ENCODE measurements around the gene FGFBP2. TPM values are rescaled to one million over a fixed set of nuclear protein-coding genes. Genes with fewer than 3 reads are reported as not detected.
A peak's percentile ranks its signal among the peaks of the same experiment; 100 is the strongest.

FGFBP2 gene
- total RNA-seq, 1 experiment from 2014 or later = not detected

- no peaks in the 10 kb centered on the region for H4K20me1 ChIP-seq (ENCODE audit: insufficient read depth)
- DNase-seq = peak; percentile 42 to 99
- BruUV-seq (replicated peaks) = no TSS peak
- no peaks in the 10 kb centered on the region for H3K36me3 ChIP-seq (ENCODE audit: low read depth)
- peaks cover 58% of the 10 kb centered on the region for H3K4me1 ChIP-seq (replicated peaks; ENCODE audit: insufficient read depth)
- intact Hi-C loops (cut with micrococcal nuclease; ENCODE audit: unreplicated experiment) = no loop called here
- no peaks in the 10 kb centered on the region for H3K9me2 ChIP-seq (ENCODE audit: insufficient read depth)
- CTCF ChIA-PET = no interaction called here
- peaks cover 10% of the 10 kb centered on the region for H3K9me3 ChIP-seq (ENCODE audit: insufficient read depth, low read depth)
- no peak overlapping the region for H2AFZ ChIP-seq
- POLR2A ChIA-PET (ENCODE audit: unreplicated experiment) = interaction anchor here (0.6 kb wide), 1 partner anchor 294 kb away, joined by 3 read pairs; no protein-coding TSS in a partner anchor
- TF ChIP-seq EZH2 (IDR thresholded peaks at IDR 0.05; ENCODE audit: low read depth) = no peak
- TF ChIP-seq, protein P1, sequence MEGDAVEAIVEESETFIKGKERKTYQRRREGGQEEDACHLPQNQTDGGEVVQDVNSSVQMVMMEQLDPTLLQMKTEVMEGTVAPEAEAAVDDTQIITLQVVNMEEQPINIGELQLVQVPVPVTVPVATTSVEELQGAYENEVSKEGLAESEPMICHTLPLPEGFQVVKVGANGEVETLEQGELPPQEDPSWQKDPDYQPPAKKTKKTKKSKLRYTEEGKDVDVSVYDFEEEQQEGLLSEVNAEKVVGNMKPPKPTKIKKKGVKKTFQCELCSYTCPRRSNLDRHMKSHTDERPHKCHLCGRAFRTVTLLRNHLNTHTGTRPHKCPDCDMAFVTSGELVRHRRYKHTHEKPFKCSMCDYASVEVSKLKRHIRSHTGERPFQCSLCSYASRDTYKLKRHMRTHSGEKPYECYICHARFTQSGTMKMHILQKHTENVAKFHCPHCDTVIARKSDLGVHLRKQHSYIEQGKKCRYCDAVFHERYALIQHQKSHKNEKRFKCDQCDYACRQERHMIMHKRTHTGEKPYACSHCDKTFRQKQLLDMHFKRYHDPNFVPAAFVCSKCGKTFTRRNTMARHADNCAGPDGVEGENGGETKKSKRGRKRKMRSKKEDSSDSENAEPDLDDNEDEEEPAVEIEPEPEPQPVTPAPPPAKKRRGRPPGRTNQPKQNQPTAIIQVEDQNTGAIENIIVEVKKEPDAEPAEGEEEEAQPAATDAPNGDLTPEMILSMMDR (conservative IDR thresholded peaks at IDR 0.05) = no peak
- H3K27ac ChIP-seq = peak overlapping the region; percentile 98
- H3K79me2 ChIP-seq (ENCODE audit: low read depth) = no peaks in the 10 kb centered on the region
- H3K4me3 ChIP-seq = no peak overlapping the region
- H3K4me2 ChIP-seq = peak overlapping the region; percentile 57
- H3F3A ChIP-seq (ENCODE audit: insufficient read depth, low read depth) = peaks cover 36% of the 10 kb centered on the region
- no peaks in the 10 kb centered on the region for H3K27me3 ChIP-seq (ENCODE audit: insufficient read depth, low read depth)
Measured at GRCh38 chr4:15913631-15913970, 49.4 kb downstream of the FGFBP2 start.

DNA sequence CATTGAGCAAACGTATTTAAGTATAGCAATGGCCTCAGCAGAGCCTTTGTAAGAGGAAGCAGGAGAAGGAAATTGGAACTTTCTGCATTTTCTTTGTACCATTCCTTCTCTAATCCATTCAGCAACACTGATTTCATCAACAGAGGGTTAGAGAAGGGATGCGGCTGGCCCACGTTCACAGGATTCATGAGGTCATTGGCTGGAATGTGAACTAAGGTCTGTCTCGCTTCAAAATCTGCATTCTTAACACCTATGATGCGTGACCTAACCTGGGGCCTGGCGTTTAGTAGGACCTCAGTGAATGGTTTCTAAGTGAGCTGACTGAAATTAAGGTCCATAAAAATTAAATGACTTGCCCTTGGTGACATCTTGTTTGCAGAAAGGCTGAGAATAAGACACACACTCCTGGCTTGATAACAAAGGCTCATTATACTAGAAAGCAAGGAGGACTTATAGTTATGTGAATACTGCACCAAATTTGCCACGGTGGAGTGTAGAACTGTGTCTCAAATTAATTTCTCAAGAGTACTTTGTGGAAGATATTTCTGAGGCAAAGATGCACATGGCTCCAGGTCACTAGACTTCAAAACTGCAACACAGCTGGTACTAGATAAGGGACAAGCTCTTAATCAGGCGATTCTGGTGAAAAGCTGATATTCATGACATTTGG, 49.9 kb downstream of the FGFBP2 start:
- Histone ChIP-seq H3K9me2 (ENCODE audit: insufficient read depth) (no peaks in the 10 kb centered on the region), H3K4me1 (replicated peaks; ENCODE audit: insufficient read depth) (peaks cover 55% of the 10 kb centered on the region), H4K20me1 (ENCODE audit: insufficient read depth) (no peaks in the 10 kb centered on the region), H3K4me2 (peak overlapping the region; percentile 57), H3K9me3 (ENCODE audit: insufficient read depth, low read depth) (peaks cover 10% of the 10 kb centered on the region), H3F3A (ENCODE audit: insufficient read depth, low read depth) (peaks cover 36% of the 10 kb centered on the region), H3K36me3 (ENCODE audit: low read depth) (no peaks in the 10 kb centered on the region), H3K27ac (peak overlapping the region; percentile 98), H3K27me3 (ENCODE audit: insufficient read depth, low read depth) (no peaks in the 10 kb centered on the region), H3K79me2 (ENCODE audit: low read depth) (no peaks in the 10 kb centered on the region), H3K4me3 (0 out of 2 replicates have a peak overlapping the region, but pooled peaks have one; percentile 8), H2AFZ (no peak overlapping the region)
- CTCF ChIA-PET = no interaction called here
- intact Hi-C loops (cut with micrococcal nuclease; ENCODE audit: unreplicated experiment) = no loop called here
- TF ChIP-seq EZH2 (IDR thresholded peaks at IDR 0.05; ENCODE audit: low read depth) = no peak
- TF ChIP-seq, protein P1 (conservative IDR thresholded peaks at IDR 0.05) = no peak
- DNase-seq = no peak
- BruUV-seq (replicated peaks) = TSS peak; percentile 32
- POLR2A ChIA-PET (ENCODE audit: unreplicated experiment) = no interaction called here

DNA sequence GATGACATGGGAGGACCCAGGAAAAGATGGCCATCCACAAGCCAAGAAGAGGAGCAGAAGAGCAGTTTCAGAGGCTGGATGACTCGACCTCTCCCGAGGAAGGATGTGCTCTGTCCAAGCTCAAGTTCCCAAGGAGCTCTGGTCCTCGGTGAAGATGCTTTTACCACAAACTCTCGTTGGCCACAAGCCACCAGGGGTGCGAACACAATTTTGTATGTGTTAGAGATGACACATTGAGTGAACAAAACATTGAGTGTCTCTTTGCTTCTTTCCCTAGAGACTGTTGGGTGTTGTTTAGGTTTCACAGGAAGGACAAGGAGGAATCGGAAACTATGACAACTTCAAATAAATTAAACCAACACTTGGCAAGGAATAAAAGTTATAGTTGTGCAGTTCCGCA, 50.7 kb downstream of the FGFBP2 start:
- Histone ChIP-seq H3K79me2 (ENCODE audit: low read depth) (no peaks in the 10 kb centered on the region), H2AFZ (no peak overlapping the region), H3K4me1 (replicated peaks; ENCODE audit: insufficient read depth) (peaks cover 55% of the 10 kb centered on the region), H3K27me3 (ENCODE audit: insufficient read depth, low read depth) (no peaks in the 10 kb centered on the region), H3F3A (ENCODE audit: insufficient read depth, low read depth) (peaks cover 36% of the 10 kb centered on the region), H3K9me3 (ENCODE audit: insufficient read depth, low read depth) (peaks cover 10% of the 10 kb centered on the region), H4K20me1 (ENCODE audit: insufficient read depth) (no peaks in the 10 kb centered on the region), H3K27ac (peak overlapping the region; percentile 98), H3K4me2 (no peak overlapping the region), H3K4me3 (no peak overlapping the region), H3K9me2 (ENCODE audit: insufficient read depth) (no peaks in the 10 kb centered on the region), H3K36me3 (ENCODE audit: low read depth) (no peaks in the 10 kb centered on the region)
- POLR2A ChIA-PET (ENCODE audit: unreplicated experiment) = no interaction called here
- no peak for TF ChIP-seq EZH2 (IDR thresholded peaks at IDR 0.05; ENCODE audit: low read depth)
- TF ChIP-seq, protein P1 (conservative IDR thresholded peaks at IDR 0.05) = no peak
- no TSS peak for BruUV-seq (replicated peaks)
- CTCF ChIA-PET = no interaction called here
- no peak for DNase-seq
- intact Hi-C loops (cut with micrococcal nuclease; ENCODE audit: unreplicated experiment) = no loop called here

Other genes with a start within 250 kb of the FGFBP2 start
- 0.90 and 1.3 TPM in 2 replicates for gene CD38, start 184.8 kb downstream of the FGFBP2 start, total RNA-seq (2021)
- gene FGFBP1, start 24.4 kb downstream of the FGFBP2 start, total RNA-seq (2021) = 11.1 and 30.8 TPM in 2 replicates
- not detected in 2 replicates for gene PROM1, start 120.8 kb upstream of the FGFBP2 start, total RNA-seq (2021)

All from PC-9 (cell line).